NCI-H2196 treated with DMSO at 0.1 percent for 48 hours (cell line): ENCODE measurements around the gene CCDC170.

Source experiments
- DNase-seq: peaks from one replicate; lab custom pipeline; 2025; ENCODE audit not compliant: unreplicated experiment; lab: John Stamatoyannopoulos, UW

Gene CCDC170

GRCh38 chr6:151651639-151652038 is 157.8 kb downstream of the CCDC170 start:
- DNase-seq = no peak

- no peak for DNase-seq
Observed at GRCh38 chr6:151652325-151652724, 158.5 kb downstream of the CCDC170 start.

- no peak for DNase-seq
Observed at GRCh38 chr6:151655099-151655498, 161.3 kb downstream of the CCDC170 start.

- no peak for DNase-seq
Observed at GRCh38 chr6:151656392-151656791, 162.6 kb downstream of the CCDC170 start.

GRCh38 chr6:151658091-151658490 is 164.3 kb downstream of the CCDC170 start:
- DNase-seq = no peak

GRCh38 chr6:151659212-151659611 is 165.4 kb downstream of the CCDC170 start:
- no peak for DNase-seq

GRCh38 chr6:151661509-151661908 is 167.7 kb downstream of the CCDC170 start:
- DNase-seq = no peak

GRCh38 chr6:151661928-151662327 is 168.1 kb downstream of the CCDC170 start:
- DNase-seq = no peak

GRCh38 chr6:151663559-151663958 is 169.7 kb downstream of the CCDC170 start:
- no peak for DNase-seq

- DNase-seq = no peak
Observed at GRCh38 chr6:151664390-151664789, 170.6 kb downstream of the CCDC170 start.

GRCh38 chr6:151665329-151665728 is 171.5 kb downstream of the CCDC170 start:
- no peak for DNase-seq

GRCh38 chr6:151666526-151666925 is 172.7 kb downstream of the CCDC170 start:
- DNase-seq = no peak

- no peak for DNase-seq
Observed at GRCh38 chr6:151669208-151669560, 175.4 kb downstream of the CCDC170 start.

- DNase-seq = no peak
Observed at GRCh38 chr6:151670116-151670515, 176.3 kb downstream of the CCDC170 start.
